ENCODE measurements around the gene NUDT8. TPM values are rescaled to one million over a fixed set of nuclear protein-coding genes. Genes with fewer than 3 reads are reported as not detected.
"Not testable (repeated sequence)": the region's sequence is repeated elsewhere in the genome, so short reads cannot be mapped to it uniquely, and the experiment has no call there.

The NUDT8 gene
- total RNA-seq, 1 experiment from 2014 or later, result 6.9 TPM

DNA sequence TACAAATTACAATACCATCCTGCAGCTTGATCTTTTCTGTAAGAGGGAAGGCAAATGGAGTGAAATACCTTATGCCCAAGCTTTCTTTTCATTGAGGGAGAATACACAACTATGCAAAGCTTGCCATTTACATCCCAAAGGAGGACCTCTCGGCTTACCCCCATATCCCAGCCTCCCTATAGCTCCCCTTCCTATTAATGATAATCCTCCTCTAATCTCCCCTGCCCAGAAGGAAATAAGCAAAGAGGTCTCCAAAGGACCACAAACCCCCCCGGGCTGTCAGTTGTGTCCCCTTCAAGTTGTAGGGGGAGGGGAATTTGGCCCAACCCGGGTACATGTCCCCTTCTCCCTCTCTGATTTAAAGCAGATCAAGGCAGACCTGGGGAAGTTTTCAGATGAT lies 7.8 kb downstream of the NUDT8 start:
- CTCF ChIA-PET; intact Hi-C loops (cut with micrococcal nuclease); H3K27ac Mint-ChIP-seq (ENCODE audit: low read depth, unreplicated experiment); H3K36me3 Mint-ChIP-seq (ENCODE audit: insufficient read depth, unreplicated experiment); H3K9me3 Mint-ChIP-seq (ENCODE audit: unreplicated experiment); BruUV-seq (replicated peaks); H3K4me1 Mint-ChIP-seq (ENCODE audit: insufficient read depth, unreplicated experiment); DNase-seq (ENCODE audit: unreplicated experiment); H3K4me3 Mint-ChIP-seq (ENCODE audit: unreplicated experiment); POLR2A ChIA-PET: not testable (repeated sequence)
- H3K27me3 Mint-ChIP-seq (ENCODE audit: insufficient read depth, unreplicated experiment), result peaks cover 13% of the 10 kb centered on the region

GRCh38 chr11:67620621-67621020 lies 9.1 kb downstream of the NUDT8 start:
- POLR2A ChIA-PET, result interaction anchor here (0.6 kb wide), 1 partner anchor 32 kb away, joined by 3 read pairs; no protein-coding TSS in a partner anchor
- peaks cover 19% of the 10 kb centered on the region for H3K27me3 Mint-ChIP-seq (ENCODE audit: insufficient read depth, unreplicated experiment)
- CTCF ChIA-PET, result not testable (repeated sequence)

GRCh38 chr11:67619683-67620618 lies 9.8 kb downstream of the NUDT8 start:
- CTCF ChIA-PET, result interaction anchor here (0.5 to 0.6 kb wide), 4 partner anchors 9 to 65 kb away, joined by 3 to 4 read pairs (median 4); no protein-coding TSS in a partner anchor
- H3K27me3 Mint-ChIP-seq (ENCODE audit: insufficient read depth, unreplicated experiment), result peaks cover 19% of the 10 kb centered on the region
- POLR2A ChIA-PET, result interaction anchor here (0.6 to 0.7 kb wide), 2 partner anchors 33 to 37 kb away, joined by 3 to 4 read pairs; no protein-coding TSS in a partner anchor
- H3K36me3 Mint-ChIP-seq (ENCODE audit: insufficient read depth, unreplicated experiment); H3K4me3 Mint-ChIP-seq (ENCODE audit: unreplicated experiment); intact Hi-C loops (cut with micrococcal nuclease); H3K4me1 Mint-ChIP-seq (ENCODE audit: insufficient read depth, unreplicated experiment); BruUV-seq (replicated peaks); H3K27ac Mint-ChIP-seq (ENCODE audit: low read depth, unreplicated experiment); DNase-seq (ENCODE audit: unreplicated experiment); H3K9me3 Mint-ChIP-seq (ENCODE audit: unreplicated experiment): not testable (repeated sequence)

More at GRCh38 chr11:67620621-67621020, 9.1 kb downstream of the NUDT8 start:
- DNase-seq (ENCODE audit: unreplicated experiment); H3K4me1 Mint-ChIP-seq (ENCODE audit: insufficient read depth, unreplicated experiment); H3K9me3 Mint-ChIP-seq (ENCODE audit: unreplicated experiment); H3K27ac Mint-ChIP-seq (ENCODE audit: low read depth, unreplicated experiment); intact Hi-C loops (cut with micrococcal nuclease); H3K4me3 Mint-ChIP-seq (ENCODE audit: unreplicated experiment); H3K36me3 Mint-ChIP-seq (ENCODE audit: insufficient read depth, unreplicated experiment); BruUV-seq (replicated peaks): not testable (repeated sequence)

DNA sequence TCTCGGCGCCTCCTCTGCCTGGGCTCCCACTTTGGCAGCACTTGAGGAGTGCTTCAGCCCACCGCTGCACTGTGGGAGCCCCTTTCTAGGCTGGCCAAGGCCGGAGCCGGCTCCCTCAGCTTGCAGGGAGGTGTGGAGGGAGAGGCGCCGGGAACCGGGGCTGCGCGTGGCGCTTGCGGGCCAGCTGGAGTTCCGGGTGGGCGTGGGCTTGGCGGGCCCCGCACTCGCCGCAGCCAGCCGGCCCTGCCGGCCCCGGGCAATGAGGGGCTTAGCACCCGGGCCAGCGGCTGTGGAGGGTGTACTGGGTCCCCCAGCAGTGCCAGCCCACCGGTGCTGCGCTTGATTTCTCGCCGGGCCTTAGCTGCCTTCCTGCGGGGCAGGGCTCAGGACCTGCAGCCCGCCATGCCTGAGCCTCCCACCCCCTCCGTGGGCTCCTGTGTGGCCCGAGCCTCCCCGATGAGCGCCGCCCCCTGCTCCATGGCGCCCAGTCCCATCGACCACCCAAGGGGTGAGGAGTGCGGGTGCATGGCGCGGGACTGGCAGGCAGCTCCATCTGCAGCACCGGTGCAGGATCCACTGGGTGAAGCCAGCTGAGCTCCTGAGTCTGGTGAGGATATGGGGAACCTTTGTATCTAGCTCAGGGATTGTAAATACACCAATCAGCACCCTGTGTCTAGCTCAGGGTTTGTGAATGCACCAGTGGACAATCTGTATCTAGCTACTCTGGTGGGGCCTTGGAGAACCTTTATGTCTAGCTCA lies 10.7 kb downstream of the NUDT8 start:
- H3K4me1 Mint-ChIP-seq (ENCODE audit: insufficient read depth, unreplicated experiment); DNase-seq (ENCODE audit: unreplicated experiment); H3K9me3 Mint-ChIP-seq (ENCODE audit: unreplicated experiment); H3K36me3 Mint-ChIP-seq (ENCODE audit: insufficient read depth, unreplicated experiment); H3K27ac Mint-ChIP-seq (ENCODE audit: low read depth, unreplicated experiment); intact Hi-C loops (cut with micrococcal nuclease); POLR2A ChIA-PET; BruUV-seq (replicated peaks); H3K4me3 Mint-ChIP-seq (ENCODE audit: unreplicated experiment): not testable (repeated sequence)
- CTCF ChIA-PET, result interaction anchor here (0.5 to 0.6 kb wide), 3 partner anchors 10 to 47 kb away, joined by 3 to 4 read pairs (median 4); no protein-coding TSS in a partner anchor
- peaks cover 19% of the 10 kb centered on the region for H3K27me3 Mint-ChIP-seq (ENCODE audit: insufficient read depth, unreplicated experiment)

- no TSS peak for BruUV-seq (replicated peaks)
Measured at GRCh38 chr11:67617243-67617953, 12.3 kb downstream of the NUDT8 start.

More at GRCh38 chr11:67617243-67617953, 12.3 kb downstream of the NUDT8 start:
- Mint-ChIP-seq H3K27me3 (ENCODE audit: insufficient read depth, unreplicated experiment) (peaks cover 19% of the 10 kb centered on the region), H3K27ac (ENCODE audit: low read depth, unreplicated experiment) (no peak overlapping the region), H3K9me3 (ENCODE audit: unreplicated experiment) (no peaks in the 10 kb centered on the region), H3K4me1 (ENCODE audit: insufficient read depth, unreplicated experiment) (peaks cover 4% of the 10 kb centered on the region), H3K4me3 (ENCODE audit: unreplicated experiment) (no peak overlapping the region), H3K36me3 (ENCODE audit: insufficient read depth, unreplicated experiment) (peaks cover 9% of the 10 kb centered on the region)
- intact Hi-C loops (cut with micrococcal nuclease), result no loop called here
- no peak for DNase-seq (ENCODE audit: unreplicated experiment)
- no peak for TF ChIP-seq CTCF (IDR thresholded peaks at IDR 0.05; ENCODE audit: unreplicated experiment)
- ChIA-PET CTCF (interaction anchor here (0.6 to 1.9 kb wide), 4 partner anchors 10 to 45 kb away, joined by 3 to 10 read pairs (median 3); partner anchors contain the start of gene NUDT8), POLR2A (interaction anchor here (0.6 kb wide), 1 partner anchor 73 kb away, joined by 5 read pairs; no protein-coding TSS in a partner anchor)
